K562 (cell line): Measurements from ENCODE around the gene CLP1. TPM values are rescaled to one million over a fixed set of nuclear protein-coding genes. Genes with fewer than 3 reads are reported as not detected.
A peak's percentile ranks its signal among the peaks of the same experiment; 100 is the strongest.

Experiments used
- CCNT2 ChIP-seq: IDR thresholded peaks from 2 replicates; pipeline ENCODE4 v1.6.1; 2011; ENCODE audit warnings: borderline replicate concordance, low read depth, mild to moderate bottlenecking, moderate library complexity, mixed read lengths, low read length; ENCODE audit not compliant: insufficient read length; ENCODE audit errors: extremely low read depth
- CREB1 ChIP-seq, 2 experiments: sonication (generic) in 1 of 2; formaldehyde crosslinking in 1 of 2; IDR thresholded peaks; 2 replicates each; pipeline versions ENCODE4 v1.6.1 to v1.8.0; 2012 to 2022; ENCODE audit warnings: inconsistent platforms in 1 of 2, mild to moderate bottlenecking in 1 of 2, missing genetic modification reagents in 1 of 2, moderate library complexity in 1 of 2
- EP400 ChIP-seq: fragments of 450-650 bp; IDR thresholded peaks from 2 replicates; pipeline ENCODE4 v1.6.1; 2017; ENCODE audit warnings: antibody characterized with exemption, mild to moderate bottlenecking, moderate library complexity
- FOXM1 ChIP-seq, 2 experiments: fragments of 450-650 bp in 1 of 2; sonication (generic) in 1 of 2; formaldehyde crosslinking in 1 of 2; IDR thresholded peaks; 2 replicates each; pipeline versions ENCODE4 v1.6.1 to v1.9.0; 2017 to 2022; ENCODE audit warnings: low read depth in 2 of 2, mild to moderate bottlenecking in 2 of 2, missing genetic modification reagents in 1 of 2, moderate library complexity in 1 of 2
- FOXP1 ChIP-seq: sonication (generic); formaldehyde crosslinking; IDR thresholded peaks from 2 replicates; pipeline ENCODE4 v1.8.0; 2022; ENCODE audit warnings: mild to moderate bottlenecking, missing genetic modification reagents
- HDAC3 ChIP-seq: fragments of 450-650 bp; IDR thresholded peaks from 2 replicates; pipeline ENCODE4 v1.6.1; 2018; ENCODE audit warnings: borderline replicate concordance, mild to moderate bottlenecking, moderate library complexity; ENCODE audit not compliant: partially characterized antibody
- KAT2B ChIP-seq: IDR thresholded peaks from one replicate; pipeline ENCODE4 v1.6.1; 2012; ENCODE audit warnings: low read depth, mild to moderate bottlenecking, control low read depth, inconsistent platforms, low read length, moderate library complexity
- PHF21A ChIP-seq: fragments of 450-650 bp; IDR thresholded peaks from 2 replicates; pipeline ENCODE4 v1.6.1; 2017; ENCODE audit warnings: low read depth, borderline replicate concordance
- PHF8 ChIP-seq: fragments of 200-600 bp; sonication (generic); IDR thresholded peaks from 2 replicates; pipeline ENCODE4 v1.6.1; 2012; ENCODE audit warnings: mixed run types, mild to moderate bottlenecking, inconsistent platforms, low read length, moderate library complexity, borderline replicate concordance
- RBM39 ChIP-seq: fragments of 200-400 bp; formaldehyde crosslinking; optimal IDR thresholded peaks from 2 replicates; pipeline ENCODE3; 2018; ENCODE audit warnings: low read depth, low read length
- SREBF1 ChIP-seq: fragments of 150-350 bp; IDR thresholded peaks from 2 replicates; pipeline ENCODE4 v1.6.1; 2014; ENCODE audit warnings: antibody characterized with exemption, low read depth, low read length, borderline replicate concordance
- SREBF2 ChIP-seq: sonication (generic); formaldehyde crosslinking; IDR thresholded peaks from 2 replicates; pipeline ENCODE4 v1.4.0; 2020; ENCODE audit warnings: mild to moderate bottlenecking, missing genetic modification reagents
- TBP ChIP-seq: optimal IDR thresholded peaks from 2 replicates; pipeline ENCODE3; 2011; ENCODE audit warnings: low read depth, low read length, improper control_type of control experiment
- TOE1 ChIP-seq, 2 experiments: fragments of 450-650 bp in 1 of 2; sonication (generic) in 1 of 2; formaldehyde crosslinking in 1 of 2; IDR thresholded peaks; 2 replicates each; pipeline versions ENCODE4 v1.7.1 to v1.8.0; 2016 to 2022; ENCODE audit warnings: borderline replicate concordance in 2 of 2, mild to moderate bottlenecking in 2 of 2, antibody characterized with exemption in 1 of 2, inconsistent platforms in 1 of 2, low read depth in 1 of 2, missing genetic modification reagents in 1 of 2, moderate library complexity in 1 of 2
- TSC22D4 ChIP-seq: fragments of 450-650 bp; IDR thresholded peaks from 2 replicates; pipeline ENCODE4 v1.6.1; 2016; ENCODE audit warnings: missing genetic modification characterization, missing biosample characterization, control low read depth
- YBX1 ChIP-seq: fragments of 450-650 bp; IDR thresholded peaks from 2 replicates; pipeline ENCODE4 v1.7.1; 2016; ENCODE audit warnings: mild to moderate bottlenecking
- ZNF239 ChIP-seq: fragments of 250-450 bp; sonication (Bioruptor Pico); IDR thresholded peaks from 2 replicates; pipeline ENCODE4 v1.4.0; 2020; ENCODE audit warnings: mild to moderate bottlenecking
- ZNF347 ChIP-seq: fragments of 450-650 bp; formaldehyde crosslinking; IDR thresholded peaks from 2 replicates; pipeline ENCODE4 v1.4.0; 2020; ENCODE audit warnings: low read depth, mild to moderate bottlenecking, moderate library complexity
- ZNF586 ChIP-seq: fragments of 450-650 bp; formaldehyde crosslinking; conservative IDR thresholded peaks from 2 replicates; pipeline ENCODE4 v1.4.0; 2020; ENCODE audit warnings: mild to moderate bottlenecking, moderate library complexity
- ZNF639 ChIP-seq, 2 experiments: fragments of 200-800 bp in 1 of 2; sonication (Bioruptor generic) in 1 of 2; sonication (generic) in 1 of 2; formaldehyde crosslinking in 1 of 2; IDR thresholded peaks in 1 of 2; conservative IDR thresholded peaks in 1 of 2; 2 replicates each; pipeline versions ENCODE4 v1.5.0 to v1.6.1; 2016 to 2020; ENCODE audit warnings: missing compliant biosample characterization in 1 of 2, missing genetic modification characterization in 1 of 2, missing genetic modification reagents in 1 of 2
- polyA plus RNA-seq, 8 experiments: library from polyadenylated mRNA; depleted of rRNA in 4 of 8; stranded (reverse) in 5 of 8; unstranded in 3 of 8; fragments of >200 nt; fragmentation: Nextera tagmentation in 2 of 8; fragmentation: Illumina TruSeq in 1 of 8; extraction: Ambion mirVana in 2 of 8; extraction: Trizol in 1 of 8; gene quantifications; 2 replicates each; pipeline versions ENCODE4 v1.2.1 to v1.2.3, GENCODE V29; 2011 to 2014; ENCODE audit warnings: inconsistent platforms in 1 of 8, missing spikeins in 1 of 8
- total RNA-seq, 7 experiments: library from RNA; depleted of rRNA in 6 of 7; stranded (reverse); fragments of >200 nt in 6 of 7; fragmentation: Illumina TruSeq in 2 of 7; extraction: Trizol in 2 of 7; gene quantifications; 2 replicates each; pipeline versions ENCODE4 v1.2.1 to v1.2.3, GENCODE V29; 2011 to 2021; ENCODE audit warnings: low replicate concordance in 1 of 7
- TF ChIP-seq, protein P1 (sequence below): sonication (generic); formaldehyde crosslinking; IDR thresholded peaks from 2 replicates; pipeline ENCODE4 v1.8.0; 2022; ENCODE audit warnings: mild to moderate bottlenecking, low read depth, missing genetic modification reagents
- TF ChIP-seq, protein P2 (sequence below), 2 experiments: IDR thresholded peaks; 2 replicates each; pipeline ENCODE4 v1.6.1; 2011; ENCODE audit warnings: borderline replicate concordance in 1 of 2, control low read depth in 1 of 2, low read depth in 1 of 2, low read length in 1 of 2, mild to moderate bottlenecking in 1 of 2, mixed read lengths in 1 of 2, moderate library complexity in 1 of 2; ENCODE audit not compliant: insufficient read depth in 1 of 2, insufficient read length in 1 of 2, poor library complexity in 1 of 2, severe bottlenecking in 1 of 2; ENCODE audit errors: extremely low read depth in 1 of 2

The CLP1 gene
- total and polyA plus RNA-seq, 9 of the 15 experiments (the other 6 are each of a cell fraction or from before 2014, with no cell fraction given) = 19.1 to 46.2 (median 27.8) TPM

DNA sequence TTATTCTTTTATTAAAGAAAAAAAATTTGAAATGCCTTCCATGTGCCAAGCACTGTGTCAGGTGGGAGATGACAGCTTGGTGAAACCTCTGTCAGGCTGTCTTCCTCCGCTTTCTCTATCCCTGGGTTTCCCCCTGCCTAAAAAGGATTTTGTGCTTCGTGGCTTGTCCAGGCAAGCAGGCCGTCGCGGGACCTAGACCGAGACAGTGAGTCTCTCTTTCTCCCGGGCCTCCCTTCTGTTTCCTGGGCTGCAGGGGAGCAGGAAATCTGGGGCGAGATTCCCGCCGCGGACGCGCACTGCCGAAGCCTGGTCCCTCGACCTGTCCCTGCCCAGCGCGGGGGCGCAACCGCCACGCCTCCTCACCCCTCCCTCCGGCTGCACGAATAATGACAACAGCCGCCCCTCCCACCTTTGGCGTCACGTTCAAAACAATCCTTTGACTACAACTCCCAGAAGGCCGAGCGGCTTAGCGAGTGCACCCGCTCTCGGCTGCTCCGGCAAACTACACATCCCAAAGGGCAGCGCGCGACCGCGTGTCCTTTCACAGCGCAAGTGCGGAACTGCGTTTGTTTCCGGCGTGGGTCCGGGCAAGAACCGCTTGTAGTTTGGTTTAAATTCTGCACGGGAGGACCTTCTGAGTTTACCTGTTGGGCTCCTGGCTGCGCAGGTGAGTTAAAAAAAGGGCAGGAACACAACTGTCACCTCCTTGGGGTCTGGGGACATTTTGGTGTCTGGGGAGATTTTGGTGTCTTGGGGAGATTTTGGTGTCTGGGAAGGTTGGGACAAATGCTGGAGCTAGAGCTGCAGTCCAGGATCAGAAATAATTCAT, at the start of gene CLP1 (continued):
- no peak for TF ChIP-seq TOE1 (IDR thresholded peaks at IDR 0.05; ENCODE audit: borderline replicate concordance)
- TF ChIP-seq TOE1 (CRISPR knock-in tag; IDR thresholded peaks at IDR 0.05; ENCODE audit: borderline replicate concordance, low read depth) = no peak
- TF ChIP-seq YBX1 = no peak
- TF ChIP-seq FOXP1 (CRISPR knock-in tag) = 0 out of 2 replicates have a peak, but pooled peaks have one; percentile 84
- TF ChIP-seq FOXM1 (IDR thresholded peaks at IDR 0.05; ENCODE audit: low read depth) = no peak
- TF ChIP-seq FOXM1 (CRISPR knock-in tag; IDR thresholded peaks at IDR 0.05; ENCODE audit: low read depth) = no peak
- TF ChIP-seq RBM39 = no peak
- peak; percentile 86; the same call in 1 of the 2 replicates for TF ChIP-seq PHF8
- TF ChIP-seq TBP = peak; percentile 39
- TF ChIP-seq TSC22D4 = no peak
- peak; percentile 66 for TF ChIP-seq SREBF1
- TF ChIP-seq ZNF347 (CRISPR knock-in tag) = no peak
- TF ChIP-seq CCNT2 = peak; percentile 83
- TF ChIP-seq, protein P1, sequence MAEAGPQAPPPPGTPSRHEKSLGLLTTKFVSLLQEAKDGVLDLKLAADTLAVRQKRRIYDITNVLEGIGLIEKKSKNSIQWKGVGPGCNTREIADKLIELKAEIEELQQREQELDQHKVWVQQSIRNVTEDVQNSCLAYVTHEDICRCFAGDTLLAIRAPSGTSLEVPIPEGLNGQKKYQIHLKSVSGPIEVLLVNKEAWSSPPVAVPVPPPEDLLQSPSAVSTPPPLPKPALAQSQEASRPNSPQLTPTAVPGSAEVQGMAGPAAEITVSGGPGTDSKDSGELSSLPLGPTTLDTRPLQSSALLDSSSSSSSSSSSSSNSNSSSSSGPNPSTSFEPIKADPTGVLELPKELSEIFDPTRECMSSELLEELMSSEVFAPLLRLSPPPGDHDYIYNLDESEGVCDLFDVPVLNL (CRISPR knock-in tag) = no peak
- TF ChIP-seq ZNF639 (CRISPR knock-in tag; conservative IDR thresholded peaks at IDR 0.05 in 1 of 2, IDR thresholded peaks at IDR 0.05 in 1 of 2) = peak in 1 of 2 experiments; percentile 76; a peak in 1 of 4 replicates
- peak; percentile 21 for TF ChIP-seq HDAC3
- no peak for TF ChIP-seq SREBF2 (CRISPR knock-in tag)
- TF ChIP-seq, protein P2, sequence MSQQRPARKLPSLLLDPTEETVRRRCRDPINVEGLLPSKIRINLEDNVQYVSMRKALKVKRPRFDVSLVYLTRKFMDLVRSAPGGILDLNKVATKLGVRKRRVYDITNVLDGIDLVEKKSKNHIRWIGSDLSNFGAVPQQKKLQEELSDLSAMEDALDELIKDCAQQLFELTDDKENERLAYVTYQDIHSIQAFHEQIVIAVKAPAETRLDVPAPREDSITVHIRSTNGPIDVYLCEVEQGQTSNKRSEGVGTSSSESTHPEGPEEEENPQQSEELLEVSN (IDR thresholded peaks at IDR 0.05; ENCODE audit: borderline replicate concordance in 1 of 2, extremely low read depth in 1 of 2, insufficient read depth in 1 of 2, insufficient read length in 1 of 2, low read depth in 1 of 2, low read length in 1 of 2, poor library complexity in 1 of 2, severe bottlenecking in 1 of 2) = peak; percentile 66 to 82
- no peak for TF ChIP-seq ZNF239 (CRISPR knock-in tag)
- peak; percentile 89 for TF ChIP-seq CREB1 (IDR thresholded peaks at IDR 0.05)
- peak; percentile 89 for TF ChIP-seq CREB1 (CRISPR knock-in tag; IDR thresholded peaks at IDR 0.05)
- TF ChIP-seq EP400 = peak; percentile 84
- TF ChIP-seq KAT2B = no peak
- TF ChIP-seq ZNF586 = 0 out of 2 replicates have a peak, but pooled peaks have one; percentile 40
- TF ChIP-seq PHF21A = peak; percentile 80
